ENCODE results near the gene ARHGAP28.
"Not testable (repeated sequence)": the region's sequence is repeated elsewhere in the genome, so short reads cannot be mapped to it uniquely, and the experiment has no call there.

The ARHGAP28 gene

DNA sequence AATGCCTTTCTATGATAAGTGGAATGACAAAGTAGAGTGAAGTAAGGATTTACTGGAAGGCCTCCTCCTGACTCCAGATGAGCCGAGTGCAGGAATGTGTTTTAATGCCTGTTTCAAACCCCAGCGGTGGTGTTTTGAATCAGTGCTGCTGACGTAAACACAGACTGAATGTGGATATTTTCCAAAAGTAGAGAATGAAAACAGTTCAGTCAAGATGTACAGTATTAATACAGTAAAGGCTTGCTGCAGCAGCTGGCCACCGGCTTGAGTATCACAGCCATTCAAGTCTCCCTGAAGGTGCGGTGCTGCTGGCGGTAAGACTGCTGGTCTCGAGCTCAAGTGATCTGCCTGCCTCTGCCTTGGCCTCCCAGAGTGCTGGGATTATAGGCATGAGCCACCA lies 46.7 kb downstream of the ARHGAP28 start:
- no peak for DNase-seq (ENCODE audit: low spot score)

DNA sequence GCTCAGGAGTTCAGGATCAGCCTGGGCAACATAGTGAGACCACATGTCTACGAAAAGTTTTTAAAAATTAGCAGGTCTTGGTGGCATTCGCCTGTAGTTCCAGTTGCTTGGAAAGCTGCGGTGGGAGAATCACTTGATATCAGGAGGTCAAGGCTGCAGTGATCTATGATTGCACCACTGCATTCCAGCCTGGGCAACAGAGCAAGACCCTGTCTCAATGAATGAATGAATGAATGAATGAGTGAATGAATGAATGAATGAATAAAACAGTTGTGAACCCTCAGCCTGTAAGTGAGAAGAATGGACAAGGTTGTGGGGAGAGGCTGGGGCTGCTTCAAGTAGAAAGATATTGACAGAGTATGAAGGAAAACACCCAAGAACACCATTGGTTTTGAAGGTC lies 48.0 kb downstream of the ARHGAP28 start:
- no peak for DNase-seq (ENCODE audit: low spot score)

DNA sequence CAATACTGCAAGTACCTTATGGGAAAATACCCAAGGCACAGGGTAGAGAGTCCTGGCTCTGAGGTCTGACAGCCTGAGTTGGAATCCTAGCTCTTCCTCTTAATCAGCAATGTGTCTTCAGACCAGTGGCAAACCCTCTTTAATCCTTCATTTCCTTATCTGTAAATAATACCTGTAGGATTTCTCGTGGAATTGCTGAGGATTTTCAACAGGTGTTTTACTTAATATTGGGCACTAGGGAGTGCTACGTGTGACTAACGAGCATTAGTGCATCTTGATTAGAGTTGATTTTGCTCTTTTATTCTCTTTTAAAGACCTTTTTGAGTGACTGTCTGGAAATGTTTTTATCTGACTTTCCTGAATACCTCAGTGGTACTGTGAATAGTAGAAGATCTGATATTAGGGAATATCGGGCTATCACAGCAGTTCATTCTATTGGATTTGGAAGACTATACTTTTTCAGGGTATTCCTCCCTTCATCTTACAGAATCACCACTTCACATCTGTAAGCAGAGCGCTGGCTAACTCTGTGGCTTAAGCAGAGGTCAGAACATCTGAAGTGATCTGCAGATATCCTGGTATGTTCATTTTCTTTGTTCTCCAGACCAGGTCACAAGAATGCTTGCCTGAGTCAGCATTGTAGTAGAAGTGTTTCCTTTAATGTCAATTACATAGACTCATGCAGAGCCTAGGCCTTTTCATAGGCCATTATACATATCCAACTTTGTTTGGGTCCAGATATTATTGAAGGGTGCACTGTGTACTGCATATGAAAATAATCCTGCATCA lies 49.1 kb downstream of the ARHGAP28 start:
- DNase-seq (ENCODE audit: low spot score) = no peak

GRCh38 chr18:6781142-6781714 lies 51.7 kb downstream of the ARHGAP28 start:
- DNase-seq (ENCODE audit: low spot score) = no peak

DNA sequence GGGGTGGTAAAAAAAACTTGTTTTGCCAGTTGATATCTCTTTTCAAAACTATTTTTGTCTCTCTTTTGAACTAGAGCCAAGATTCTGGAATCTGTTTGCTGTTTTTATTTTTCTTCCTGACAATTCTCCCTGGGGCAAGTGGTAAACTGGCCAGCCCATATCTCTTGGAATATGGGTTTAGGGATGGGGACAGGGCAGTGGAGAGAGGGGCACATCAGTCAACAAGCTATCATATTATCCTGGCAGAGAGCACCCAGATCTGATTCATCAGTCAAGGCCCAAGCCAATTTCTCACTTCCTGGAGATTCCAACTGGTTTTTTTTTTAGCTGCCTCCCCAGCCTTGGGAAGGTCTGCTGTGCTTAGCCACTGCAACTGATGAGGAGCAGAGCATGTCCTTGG lies 52.3 kb downstream of the ARHGAP28 start:
- DNase-seq (ENCODE audit: low spot score) = no peak

DNA sequence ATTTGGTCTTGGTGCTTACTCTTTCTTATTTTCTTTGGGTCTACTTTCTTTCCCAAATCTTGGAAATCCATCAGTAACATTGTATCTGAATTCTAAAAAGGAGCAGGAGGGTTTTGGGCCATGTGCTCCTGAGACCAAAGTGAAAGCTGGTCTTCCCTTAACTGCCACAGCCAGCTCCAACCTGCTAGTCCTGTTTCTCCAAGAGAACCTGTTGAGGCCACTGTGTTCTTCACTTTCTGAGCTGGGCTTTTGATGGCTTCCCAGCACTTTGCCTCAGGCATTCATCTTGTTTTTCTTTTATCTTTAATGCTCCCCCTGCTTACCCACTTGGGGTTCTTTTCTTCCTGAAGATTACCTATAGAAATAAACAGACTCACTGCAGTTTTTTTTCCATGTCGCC lies 53.3 kb downstream of the ARHGAP28 start:
- DNase-seq (ENCODE audit: low spot score) = no peak

DNA sequence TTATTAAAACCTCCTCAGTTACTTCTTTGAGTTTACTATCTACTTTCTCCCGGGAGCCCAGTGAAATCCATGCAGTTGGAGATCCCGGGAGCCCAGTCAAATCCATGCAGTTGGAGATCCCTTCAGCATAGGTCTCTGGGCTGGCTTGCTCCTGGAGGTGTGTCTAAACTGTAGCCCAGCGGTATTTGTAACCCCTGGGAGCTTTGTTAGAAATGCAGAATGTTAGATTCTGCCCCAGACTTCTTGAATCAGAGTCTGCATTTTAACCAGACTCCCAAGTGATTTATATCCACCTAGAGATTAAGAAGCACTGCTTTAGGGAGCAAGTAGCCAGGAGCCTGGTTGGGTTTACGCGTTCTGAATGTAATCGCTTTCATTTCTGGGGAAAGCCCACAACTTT lies 54.5 kb downstream of the ARHGAP28 start:
- DNase-seq (ENCODE audit: low spot score) = no peak

- no peak for DNase-seq (ENCODE audit: low spot score)
These were observed 55.5 kb downstream of the ARHGAP28 start for GRCh38 chr18:6785001-6785400.

DNA sequence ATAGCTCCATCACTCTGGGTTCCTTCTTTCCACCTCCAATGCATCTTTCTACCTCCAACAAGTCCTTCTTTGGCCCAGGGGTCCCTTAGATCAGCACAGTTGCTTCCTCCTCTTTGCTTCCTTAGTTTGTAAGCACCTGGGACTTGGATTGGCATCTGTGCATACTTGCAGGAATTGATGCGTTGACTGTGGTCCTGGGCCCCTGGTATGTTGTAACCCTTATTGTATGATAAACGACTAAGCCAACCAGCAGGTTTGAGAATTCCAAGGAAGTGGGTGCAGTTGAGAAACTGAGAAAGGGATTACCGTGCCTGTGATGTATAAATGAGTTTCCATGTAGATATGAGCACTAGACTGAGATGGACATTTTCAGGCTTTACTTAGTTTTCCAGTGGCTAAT lies 55.9 kb downstream of the ARHGAP28 start:
- no peak for DNase-seq (ENCODE audit: low spot score)

GRCh38 chr18:6792391-6792790 lies 62.9 kb downstream of the ARHGAP28 start:
- no peak for DNase-seq (ENCODE audit: low spot score)

DNA sequence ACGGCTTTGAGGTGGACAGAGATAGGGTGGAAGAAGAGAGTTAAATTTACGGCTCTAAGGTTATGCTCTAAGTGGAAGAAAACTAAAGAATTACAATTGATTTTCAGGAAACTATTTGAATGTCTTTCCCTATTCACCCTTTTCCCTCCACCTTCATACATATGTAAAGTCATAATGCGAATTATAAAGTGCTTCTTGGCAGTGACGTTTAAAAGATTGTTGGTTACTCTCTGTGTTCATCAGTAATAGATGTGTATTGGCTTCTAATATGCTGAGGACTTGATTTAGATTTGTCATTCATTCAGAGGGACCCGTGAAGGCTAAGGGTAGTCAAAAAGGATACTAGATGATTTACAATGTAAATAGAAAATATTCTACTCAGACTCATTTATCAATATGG lies 63.9 kb downstream of the ARHGAP28 start:
- DNase-seq (ENCODE audit: low spot score) = no peak

GRCh38 chr18:6793986-6794385 lies 64.5 kb downstream of the ARHGAP28 start:
- DNase-seq (ENCODE audit: low spot score) = no peak

DNA sequence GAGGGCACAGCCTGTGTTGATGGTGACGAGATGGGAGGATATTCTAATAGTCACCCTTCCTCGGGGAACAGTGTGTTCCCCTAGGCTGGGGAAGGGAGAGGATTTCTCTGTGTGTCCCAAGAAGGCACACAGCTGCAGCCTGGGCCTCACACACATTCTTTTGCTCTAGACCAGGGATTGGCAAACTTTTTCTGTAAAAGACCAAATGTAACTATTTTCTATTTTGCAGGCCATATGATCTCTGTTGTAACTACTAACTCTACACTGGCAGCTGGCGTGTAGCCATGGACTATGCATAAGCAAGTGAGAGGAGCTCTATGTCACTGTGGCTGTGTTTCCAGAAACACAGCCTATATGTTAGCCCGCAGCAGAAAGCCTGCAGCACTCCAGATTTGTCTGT lies 65.8 kb downstream of the ARHGAP28 start:
- DNase-seq (ENCODE audit: low spot score) = no peak

- DNase-seq (ENCODE audit: low spot score) = no peak
These were observed 67.0 kb downstream of the ARHGAP28 start for GRCh38 chr18:6796511-6796910.

GRCh38 chr18:6797171-6797570 lies 67.7 kb downstream of the ARHGAP28 start:
- DNase-seq (ENCODE audit: low spot score) = no peak

- DNase-seq (ENCODE audit: low spot score) = no peak
These were observed 69.4 kb downstream of the ARHGAP28 start for GRCh38 chr18:6798896-6799295.

DNA sequence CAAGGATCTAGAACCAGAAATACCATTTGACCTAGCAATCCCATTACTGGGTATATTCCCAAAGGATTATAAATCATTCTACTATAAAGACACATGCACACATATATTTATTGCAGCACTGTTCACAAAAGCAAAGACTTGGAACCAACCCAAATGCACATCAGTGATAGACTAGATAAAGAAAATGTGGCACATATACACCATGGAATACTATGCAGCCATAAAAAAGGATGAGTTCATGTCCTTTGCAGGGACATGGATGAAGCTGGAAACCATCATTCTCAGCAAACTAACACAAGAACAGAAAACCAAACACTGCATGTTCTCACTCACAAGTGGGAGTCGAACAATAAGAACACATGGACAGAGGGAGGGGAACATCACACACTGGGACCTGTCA lies 70.8 kb downstream of the ARHGAP28 start:
- not testable (repeated sequence) for DNase-seq (ENCODE audit: low spot score)

DNA sequence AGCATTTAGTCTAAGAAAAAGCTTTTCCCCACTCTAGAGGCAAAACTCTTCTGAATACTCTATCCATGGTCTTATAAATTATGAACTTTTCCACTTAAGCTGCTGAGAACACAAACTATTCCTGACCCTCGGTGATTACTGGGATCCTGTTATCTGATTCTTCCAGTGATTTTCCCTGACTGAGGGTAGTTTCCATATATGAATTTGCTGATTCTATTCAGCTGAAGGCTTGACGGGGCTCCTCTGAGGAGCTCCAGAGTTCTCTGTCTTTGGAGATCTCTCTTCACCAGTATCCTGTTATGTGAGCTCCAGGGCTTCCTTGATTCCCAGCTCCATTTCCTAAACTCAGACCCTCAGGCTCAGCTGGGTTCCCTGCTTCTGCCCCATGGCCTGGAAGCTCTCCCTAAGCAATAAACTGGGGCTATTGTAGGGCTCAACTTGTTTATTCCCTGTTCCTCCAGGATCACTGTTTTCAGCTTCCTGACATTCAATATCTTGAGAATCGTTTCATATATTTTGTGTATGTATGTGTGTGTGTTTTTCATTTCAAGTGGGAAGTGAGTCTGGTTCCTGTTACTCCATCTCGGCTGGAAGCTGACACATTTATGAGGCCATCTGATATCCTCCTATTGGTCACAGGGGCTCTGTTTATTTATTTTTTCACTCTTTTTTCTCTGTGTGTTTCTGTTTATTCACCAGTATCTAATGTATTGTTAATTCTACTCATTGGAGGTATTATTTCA lies 78.2 kb downstream of the ARHGAP28 start:
- no peak for DNase-seq (ENCODE audit: low spot score)

GRCh38 chr18:6810191-6810590 lies 80.7 kb downstream of the ARHGAP28 start:
- DNase-seq (ENCODE audit: low spot score) = no peak

- no peak for DNase-seq (ENCODE audit: low spot score)
These were observed 82.3 kb downstream of the ARHGAP28 start for GRCh38 chr18:6811816-6812215.

DNA sequence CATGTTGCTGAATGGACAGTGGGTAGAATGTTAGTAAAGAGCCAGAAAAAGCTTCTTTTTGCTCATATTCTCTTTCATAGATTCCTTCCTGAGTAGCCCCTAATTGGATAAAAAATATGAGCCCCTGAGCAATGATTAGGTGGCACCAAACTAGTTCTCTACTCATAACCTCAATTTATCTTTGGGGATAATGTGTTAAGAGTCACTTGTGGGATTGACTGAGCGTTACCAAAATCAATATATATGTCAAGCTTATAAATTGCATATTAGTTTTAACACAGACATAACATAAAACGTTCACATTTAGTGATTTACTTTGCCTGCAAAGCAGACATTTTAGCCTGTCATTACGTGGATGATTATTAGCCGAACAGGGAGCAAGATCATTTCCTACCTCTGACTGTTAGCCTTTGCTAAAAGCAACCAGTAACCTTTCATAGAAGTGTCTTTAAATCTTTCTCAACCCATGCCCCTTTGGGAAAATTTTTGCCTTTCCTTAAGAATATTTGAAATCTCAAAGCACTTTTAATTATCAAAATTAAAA lies 85.4 kb downstream of the ARHGAP28 start:
- DNase-seq (ENCODE audit: low spot score) = no peak

GRCh38 chr18:6816154-6816553 lies 86.6 kb downstream of the ARHGAP28 start:
- DNase-seq (ENCODE audit: low spot score) = no peak

DNA sequence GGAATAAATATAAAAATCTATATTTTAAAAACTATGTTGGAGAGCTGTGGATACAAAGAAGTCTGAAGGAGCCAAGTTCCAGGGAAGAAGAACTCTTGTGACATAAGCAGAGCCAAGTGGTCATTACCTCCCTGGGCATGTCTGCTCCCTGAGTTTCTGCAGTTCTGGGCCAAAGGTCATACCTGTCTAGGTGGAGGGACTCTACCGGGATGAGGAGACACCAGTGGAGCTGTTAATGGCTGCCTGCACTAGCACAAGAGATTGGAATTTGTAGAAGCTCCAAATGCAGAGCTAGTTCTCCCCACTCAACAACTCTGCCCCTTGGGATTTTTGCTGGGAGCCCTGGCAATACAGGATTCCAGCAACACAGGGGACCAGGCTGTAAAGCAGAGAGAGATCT lies 89.8 kb downstream of the ARHGAP28 start:
- DNase-seq (ENCODE audit: low spot score) = no peak
